ENCODE measurements around the gene TNFAIP1.

DNA sequence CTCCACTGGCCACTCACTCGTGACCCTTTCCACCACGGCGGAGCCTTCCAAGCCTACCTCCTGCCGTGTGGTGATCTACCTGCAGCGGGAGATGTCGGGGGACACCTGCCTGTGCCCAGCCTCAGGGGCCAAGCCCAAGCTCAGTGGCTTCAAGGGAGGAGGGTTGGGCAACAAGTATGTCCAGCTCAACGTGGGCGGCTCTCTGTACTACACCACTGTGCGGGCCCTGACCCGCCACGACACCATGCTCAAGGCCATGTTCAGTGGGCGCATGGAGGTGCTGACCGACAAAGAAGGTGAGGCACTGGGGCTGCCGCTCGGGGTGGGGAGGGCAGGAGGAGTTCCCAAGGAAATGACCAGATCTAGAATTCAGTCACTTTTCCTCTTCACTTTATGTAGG, 3.9 kb downstream of the TNFAIP1 start:
- TF ChIP-seq, protein P1, sequence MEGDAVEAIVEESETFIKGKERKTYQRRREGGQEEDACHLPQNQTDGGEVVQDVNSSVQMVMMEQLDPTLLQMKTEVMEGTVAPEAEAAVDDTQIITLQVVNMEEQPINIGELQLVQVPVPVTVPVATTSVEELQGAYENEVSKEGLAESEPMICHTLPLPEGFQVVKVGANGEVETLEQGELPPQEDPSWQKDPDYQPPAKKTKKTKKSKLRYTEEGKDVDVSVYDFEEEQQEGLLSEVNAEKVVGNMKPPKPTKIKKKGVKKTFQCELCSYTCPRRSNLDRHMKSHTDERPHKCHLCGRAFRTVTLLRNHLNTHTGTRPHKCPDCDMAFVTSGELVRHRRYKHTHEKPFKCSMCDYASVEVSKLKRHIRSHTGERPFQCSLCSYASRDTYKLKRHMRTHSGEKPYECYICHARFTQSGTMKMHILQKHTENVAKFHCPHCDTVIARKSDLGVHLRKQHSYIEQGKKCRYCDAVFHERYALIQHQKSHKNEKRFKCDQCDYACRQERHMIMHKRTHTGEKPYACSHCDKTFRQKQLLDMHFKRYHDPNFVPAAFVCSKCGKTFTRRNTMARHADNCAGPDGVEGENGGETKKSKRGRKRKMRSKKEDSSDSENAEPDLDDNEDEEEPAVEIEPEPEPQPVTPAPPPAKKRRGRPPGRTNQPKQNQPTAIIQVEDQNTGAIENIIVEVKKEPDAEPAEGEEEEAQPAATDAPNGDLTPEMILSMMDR (IDR thresholded peaks at IDR 0.05): no peak
- TF ChIP-seq SREBF2 (IDR thresholded peaks at IDR 0.05): no peak
- TF ChIP-seq CHD4 (IDR thresholded peaks at IDR 0.05; ENCODE audit: borderline replicate concordance): no peak
- TF ChIP-seq MAX (IDR thresholded peaks at IDR 0.05): no peak
- TF ChIP-seq EP300 (IDR thresholded peaks at IDR 0.05): no peak
- TF ChIP-seq SMC3 (IDR thresholded peaks at IDR 0.05): no peak
- no peak for TF ChIP-seq FOSL2 (IDR thresholded peaks at IDR 0.05)
- no peak for TF ChIP-seq FOSL2 (CRISPR knock-in tag; IDR thresholded peaks at IDR 0.05)
- TF ChIP-seq FOSB (CRISPR knock-in tag; IDR thresholded peaks at IDR 0.05): no peak
- no peak for TF ChIP-seq POLR2A (IDR thresholded peaks at IDR 0.05; ENCODE audit: low read length)
- no peak for TF ChIP-seq CEBPB (IDR thresholded peaks at IDR 0.05)
- TF ChIP-seq ZSCAN20 (CRISPR knock-in tag; IDR thresholded peaks at IDR 0.05): no peak
